Stimulated activated CD4-positive, alpha-beta T cell treated with anti-CD3 and anti-CD28 coated beads, Interleukin-4, amount 100 ng/mL, for 24 hours (primary cell): ENCODE data around the gene IFI35.
A peak's percentile ranks its signal among the peaks of the same experiment; 100 is the strongest.
"Not testable (repeated sequence)": the region's sequence is repeated elsewhere in the genome, so short reads cannot be mapped to it uniquely, and the experiment has no call there.

Experiments
- DNase-seq: peaks from one replicate; pipeline ENCODE4 v3.0.0-alpha.2; 2020

Gene IFI35

DNA sequence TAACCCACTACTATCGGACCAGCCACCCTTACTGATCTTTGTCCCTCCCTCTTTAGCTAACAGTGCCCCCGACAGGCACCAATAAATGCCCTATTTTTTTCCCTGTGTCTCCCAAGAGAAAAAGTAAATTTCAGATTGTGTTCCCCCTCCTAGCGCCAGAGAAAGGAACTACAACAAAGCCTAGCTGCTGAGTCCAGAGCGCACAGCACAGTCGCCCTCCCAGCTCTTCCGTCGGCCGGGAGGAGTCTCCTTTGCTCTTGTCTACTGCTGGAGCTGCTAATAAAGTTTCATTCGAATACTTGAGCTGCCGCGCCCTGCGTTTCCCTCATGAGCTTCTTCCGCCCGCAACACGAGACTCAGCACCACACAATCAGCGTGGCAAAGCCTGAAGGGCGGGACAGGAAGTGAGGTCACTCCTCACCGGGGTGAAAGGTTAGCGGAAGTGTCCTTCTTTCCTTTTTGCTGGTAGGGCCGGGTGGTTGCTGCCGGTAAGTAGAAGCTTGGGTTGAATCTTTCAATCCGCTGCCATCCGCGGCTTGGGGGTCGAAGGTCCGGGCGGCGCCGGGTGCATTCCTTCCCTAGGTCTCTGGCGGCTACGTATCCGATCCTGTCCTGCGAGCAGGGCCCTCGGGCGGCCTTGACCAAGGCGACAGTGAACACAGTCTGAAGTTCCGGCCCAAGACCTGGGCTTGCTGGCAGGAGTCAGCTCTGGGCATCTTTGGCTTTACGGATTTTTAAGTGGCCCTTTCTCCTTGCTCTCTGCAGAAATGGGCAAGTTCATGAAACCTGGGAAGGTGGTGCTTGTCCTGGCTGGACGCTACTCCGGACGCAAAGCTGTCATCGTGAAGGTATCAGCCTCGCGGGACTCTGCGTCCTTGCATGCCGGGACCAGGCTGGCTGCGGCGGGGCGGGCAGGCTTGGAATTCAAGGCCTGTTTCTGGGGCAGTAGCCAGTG lies 8.3 kb upstream of the IFI35 start, which contains the start of gene RPL27:
RPL27 (plus strand) TSS at position 436 of the 955 bp plus-strand sequence; CDS start at position 768, 332 bp downstream.
- peak; percentile 97 for DNase-seq

- DNase-seq, result no peak
These were observed 7.5 kb upstream of the IFI35 start for GRCh38 chr17:42999003-42999525.

- not testable (repeated sequence) for DNase-seq
These were observed 5.7 kb upstream of the IFI35 start for GRCh38 chr17:43000894-43001293.

GRCh38 chr17:43003542-43004172 lies 2.9 kb upstream of the IFI35 start:
- no peak for DNase-seq

GRCh38 chr17:43010667-43011308 lies 4.2 kb downstream of the IFI35 start:
- no peak for DNase-seq

- DNase-seq, result no peak
These were observed 5.3 kb downstream of the IFI35 start for GRCh38 chr17:43011728-43012472.

GRCh38 chr17:43013296-43013695 lies 6.7 kb downstream of the IFI35 start:
- DNase-seq, result no peak

GRCh38 chr17:43014020-43014648 lies 7.5 kb downstream of the IFI35 start:
- no peak for DNase-seq

GRCh38 chr17:43014649-43015542 lies 8.3 kb downstream of the IFI35 start:
- DNase-seq, result no peak

- DNase-seq, result no peak
These were observed 9.0 kb downstream of the IFI35 start for GRCh38 chr17:43015579-43015978.

DNA sequence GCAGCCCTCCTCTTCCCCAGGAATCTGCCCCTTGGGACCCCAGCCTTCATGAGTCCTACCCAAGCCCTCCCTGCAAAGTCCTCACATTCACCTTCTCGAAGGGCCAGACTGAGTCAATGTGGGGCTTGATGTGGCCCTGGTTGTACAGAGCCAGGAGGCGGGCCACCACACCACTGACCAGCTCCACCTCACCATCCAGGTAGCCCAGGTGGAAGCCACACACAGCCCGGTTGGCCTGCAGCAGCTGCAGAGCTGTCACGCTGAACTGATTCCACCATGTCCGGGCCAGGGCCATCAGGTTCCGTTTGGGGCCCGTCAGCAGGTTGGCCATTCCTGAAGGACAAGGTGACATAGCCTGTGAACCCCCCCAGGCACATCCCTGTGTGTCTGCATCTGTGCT lies 9.6 kb downstream of the IFI35 start:
- no peak for DNase-seq

DNA sequence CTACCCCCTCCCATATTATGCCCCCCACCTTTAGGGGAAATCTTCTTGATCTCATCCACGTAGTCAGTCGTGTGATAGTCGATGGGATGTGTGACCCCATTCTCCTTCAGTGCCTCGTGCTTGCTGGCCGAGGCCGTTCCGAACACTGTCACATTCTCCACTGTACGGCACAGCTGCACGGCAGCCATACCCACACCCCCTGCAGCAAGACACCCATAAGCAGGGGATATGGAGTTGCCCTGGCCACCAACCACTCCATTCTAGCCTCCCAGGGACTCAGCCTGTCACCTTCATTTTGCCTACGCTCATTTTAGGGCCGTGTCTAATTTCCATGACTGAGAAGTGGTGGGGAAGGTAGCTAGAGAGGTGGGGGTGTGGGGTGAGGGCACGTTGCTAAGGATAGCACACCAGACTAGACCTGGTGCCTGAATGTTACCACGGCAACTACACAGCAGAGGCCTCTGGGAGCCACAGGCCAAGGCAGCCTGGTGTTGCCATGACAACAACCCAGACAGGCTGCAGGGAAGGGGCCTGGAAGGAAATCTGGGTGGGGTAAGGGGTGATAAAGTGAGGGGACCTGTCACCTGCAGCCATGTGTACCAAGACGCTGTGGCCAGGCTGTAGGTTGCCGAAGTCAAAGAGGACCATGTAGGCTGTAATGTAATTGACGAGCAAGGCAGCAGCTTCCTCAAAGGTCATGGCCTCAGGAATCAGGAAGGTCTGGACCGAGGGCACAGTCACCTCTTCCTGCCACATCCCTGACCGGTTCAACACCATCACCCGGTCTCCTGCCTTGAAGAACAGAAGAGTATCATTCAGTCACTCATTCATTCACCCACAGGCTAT lies 11.6 kb downstream of the IFI35 start:
- DNase-seq, result no peak

DNA sequence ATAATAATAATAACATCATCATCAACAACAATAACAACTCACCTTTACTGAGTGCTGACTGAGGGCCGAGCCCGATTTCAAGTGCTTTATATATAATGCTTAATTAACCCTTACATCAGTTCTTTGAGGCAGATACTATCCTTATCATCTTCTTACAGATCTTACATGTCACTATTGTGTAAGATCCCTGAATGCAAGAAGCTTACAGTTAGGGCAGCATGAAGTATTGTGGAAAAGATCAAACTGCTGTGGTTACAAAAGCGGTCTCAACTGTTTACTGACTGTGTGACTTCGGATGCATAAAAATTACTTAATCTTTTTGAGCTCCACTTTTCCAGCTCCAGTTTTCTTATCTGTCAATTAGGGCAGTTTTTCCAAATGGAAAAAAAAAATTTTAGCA lies 12.3 kb downstream of the IFI35 start:
- DNase-seq, result no peak

GRCh38 chr17:43019418-43019817 lies 12.8 kb downstream of the IFI35 start:
- no peak for DNase-seq

DNA sequence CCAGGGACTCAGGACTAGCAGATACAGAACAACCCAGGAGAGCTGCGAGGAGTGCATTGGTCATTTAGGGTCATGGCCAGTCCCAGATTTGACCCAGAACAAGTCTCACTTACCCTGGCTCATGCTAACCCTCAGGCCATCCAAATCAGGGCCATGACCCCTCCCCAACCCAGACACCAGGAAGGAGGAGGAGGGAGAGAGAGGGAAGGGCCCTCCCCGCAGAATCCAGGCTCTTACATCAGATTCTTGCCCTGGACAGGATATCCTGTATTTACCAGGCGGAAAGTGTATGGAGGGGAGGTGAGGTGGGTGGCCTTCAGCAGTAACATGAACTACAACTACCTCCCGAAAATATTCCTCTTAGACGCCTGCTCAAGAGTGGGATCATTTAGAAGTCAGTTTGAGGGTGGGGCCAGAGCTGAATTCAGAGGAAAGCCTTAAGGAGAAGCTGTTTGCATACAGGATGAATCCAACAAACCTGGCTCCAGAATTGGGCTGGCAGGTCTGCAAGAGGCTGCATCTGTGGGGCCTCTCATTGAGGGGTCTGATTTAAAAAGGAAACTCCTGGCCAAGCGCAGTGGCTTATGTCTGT lies 13.5 kb downstream of the IFI35 start:
- no peak for DNase-seq

DNA sequence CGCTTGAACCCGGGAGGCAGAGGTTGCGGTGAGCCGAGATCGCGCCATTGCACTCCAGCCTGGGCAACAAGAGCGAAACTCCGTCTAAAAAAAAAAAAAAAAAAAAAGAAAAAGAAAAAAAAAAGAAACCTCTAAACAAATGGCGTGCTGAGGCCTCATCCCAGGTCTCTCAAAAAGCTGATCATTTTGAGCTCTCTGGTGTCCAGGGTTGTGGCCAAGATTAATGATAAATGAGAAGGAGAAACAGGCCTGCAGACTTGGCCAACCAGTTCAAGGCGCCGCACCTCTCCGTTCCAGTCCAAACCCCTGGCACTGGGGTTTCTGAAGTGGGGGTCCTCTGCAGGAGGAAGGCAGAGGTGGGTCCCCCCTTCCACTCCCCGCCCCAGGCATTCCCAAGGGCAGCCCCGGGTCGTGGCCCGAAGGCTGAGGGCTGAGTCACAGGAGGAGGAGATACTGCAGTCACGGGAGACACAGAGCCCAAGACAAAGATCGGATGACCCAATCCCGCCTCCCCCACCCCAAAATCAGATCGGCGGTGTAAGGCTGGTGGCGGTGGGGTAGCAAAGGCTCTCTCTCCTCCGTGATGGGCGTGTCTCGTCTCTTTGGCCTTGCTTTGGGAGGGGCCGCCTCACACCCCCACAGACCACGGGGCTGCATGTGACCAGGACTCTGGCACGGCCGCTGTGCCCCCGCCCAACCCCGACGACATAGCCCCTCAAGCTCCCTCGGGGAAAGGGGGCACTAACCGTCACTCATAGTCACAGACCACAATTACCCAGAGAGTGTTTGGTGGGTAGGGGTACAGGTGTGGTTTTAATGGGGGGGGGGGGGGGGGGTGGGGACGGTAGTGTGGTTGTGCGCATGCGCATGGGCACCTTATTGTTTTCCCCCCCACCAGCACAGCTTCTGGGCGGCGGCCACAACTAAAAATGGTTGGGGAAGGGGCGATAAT lies 14.5 kb downstream of the IFI35 start:
- peak; percentile 35 for DNase-seq

DNA sequence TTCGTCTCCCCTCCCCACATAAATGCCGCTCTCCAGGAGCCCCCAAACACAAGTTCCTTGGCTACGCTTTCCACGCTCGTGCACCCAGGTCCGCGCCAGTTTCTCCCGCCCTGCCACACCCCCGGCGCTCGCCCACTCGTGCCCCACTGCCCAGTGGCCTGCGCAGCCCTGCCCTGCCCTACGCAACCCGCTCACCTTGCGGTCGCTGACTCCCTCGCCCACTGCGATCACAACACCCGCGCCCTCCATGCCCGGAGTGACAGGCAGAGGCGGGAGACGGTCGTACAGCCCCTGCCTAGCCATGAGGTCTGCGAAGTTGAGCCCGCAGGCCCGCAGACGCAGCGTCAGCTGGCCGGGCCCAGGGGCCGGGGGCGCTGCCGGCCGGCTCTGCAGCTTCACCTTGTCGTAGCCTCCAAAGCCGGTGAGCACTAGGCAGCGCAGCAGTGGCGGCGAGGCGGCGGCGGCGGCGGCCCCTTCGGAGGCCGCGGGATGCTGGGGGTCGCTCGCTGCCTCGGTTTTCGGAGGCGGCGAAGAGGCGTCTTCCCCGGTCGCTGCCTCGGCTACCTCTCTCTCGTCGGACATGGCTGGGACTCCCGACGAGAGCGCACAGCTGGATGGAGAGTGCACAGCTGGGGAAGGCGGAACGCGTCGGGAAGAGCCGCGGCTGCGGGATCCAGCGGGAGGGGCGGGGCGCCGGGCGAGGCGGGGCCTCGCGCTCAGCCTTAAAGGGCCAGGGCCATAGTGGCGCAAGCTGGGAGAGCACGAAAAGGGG lies 15.3 kb downstream of the IFI35 start, which contains the start of gene VAT1:
VAT1 (minus strand) TSS at position 645 of the 772 bp plus-strand sequence; CDS start at position 582, 63 bp downstream.
- DNase-seq, result peak; percentile 69
